Left lung (tissue), 10 donors: ENCODE data around the gene TRAPPC14. TPM values are rescaled to one million over a fixed set of nuclear protein-coding genes. Genes with fewer than 3 reads are reported as not detected.
"Not testable (repeated sequence)": the region's sequence is repeated elsewhere in the genome, so short reads cannot be mapped to it uniquely, and the experiment has no call there.

Experiments used
- ATAC-seq: fragments of 200-7000 bp; cut with Tn5 transposase; one replicate; pipeline ENCODE4 v1.9.1; 2020; ENCODE audit warnings: moderate library complexity
- DNase-seq, 4 donors: peaks; one replicate each; pipeline ENCODE4 v3.0.0-alpha.2; 2013 to 2020
- H3K27ac ChIP-seq, 2 donors: fragments of 200-600 bp; sonication (generic) in 1 of 2; one replicate each; pipeline versions ENCODE4 v1.5.0 to v1.8.0; 2020 to 2021
- H3K27me3 ChIP-seq, 2 donors: fragments of 200-600 bp; sonication (generic) in 1 of 2; one replicate each; pipeline versions ENCODE4 v1.5.0 to v1.8.0; 2020 to 2021
- H3K36me3 ChIP-seq, 2 donors: fragments of 200-600 bp; sonication (generic) in 1 of 2; one replicate each; pipeline versions ENCODE4 v1.5.0 to v1.8.0; 2020 to 2021
- H3K4me1 ChIP-seq, 2 donors: fragments of 200-600 bp; one replicate each; pipeline ENCODE4 v1.8.0; 2021
- H3K4me3 ChIP-seq, 2 donors: fragments of 200-600 bp; sonication (generic) in 1 of 2; one replicate each; pipeline versions ENCODE4 v1.5.0 to v1.8.0; 2020 to 2021; ENCODE audit warnings: mild to moderate bottlenecking in 1 of 2
- H3K9me3 ChIP-seq, 2 donors: fragments of 200-600 bp; sonication (generic) in 1 of 2; one replicate each; pipeline versions ENCODE4 v1.5.0 to v1.8.0; 2020 to 2021
- intact Hi-C, 2 donors: fragments of 100-400 bp; cut with DNase I; formaldehyde crosslinking; loops; one replicate each; pipeline versions ENCODE4 v1.11.2 to v1.14.2; 2022
- polyA plus RNA-seq, 6 donors: library from polyadenylated mRNA; unstranded; fragments of 120-200 nt; gene quantifications; one replicate each; pipeline ENCODE4 v1.2.1, GENCODE V29; 2013; ENCODE audit not compliant: insufficient read length in 6 of 6
- total RNA-seq, 2 donors: library from RNA; stranded (reverse); fragmentation: NEBNext Ultra II Directional; extraction: Animal tissue kit (Norgen Biotek cat#: 25700); gene quantifications; one replicate each; pipeline ENCODE4 v1.2.1, GENCODE V29; 2021
- TF ChIP-seq, protein P1 (sequence below), 2 donors: fragments of 200-600 bp; sonication (generic) in 1 of 2; IDR thresholded peaks; one replicate each; pipeline versions ENCODE4 v1.5.0 to v1.8.0; 2021; ENCODE audit warnings: antibody characterized with exemption in 2 of 2
- donor health status: DM: no; HTN: yes; CAD: no.
- donor health status: DM: no; HTN: no; CAD: no.

Gene TRAPPC14
- total and polyA plus RNA-seq, 8 donors = 16.0 to 30.1 (median 19.5) TPM

DNA sequence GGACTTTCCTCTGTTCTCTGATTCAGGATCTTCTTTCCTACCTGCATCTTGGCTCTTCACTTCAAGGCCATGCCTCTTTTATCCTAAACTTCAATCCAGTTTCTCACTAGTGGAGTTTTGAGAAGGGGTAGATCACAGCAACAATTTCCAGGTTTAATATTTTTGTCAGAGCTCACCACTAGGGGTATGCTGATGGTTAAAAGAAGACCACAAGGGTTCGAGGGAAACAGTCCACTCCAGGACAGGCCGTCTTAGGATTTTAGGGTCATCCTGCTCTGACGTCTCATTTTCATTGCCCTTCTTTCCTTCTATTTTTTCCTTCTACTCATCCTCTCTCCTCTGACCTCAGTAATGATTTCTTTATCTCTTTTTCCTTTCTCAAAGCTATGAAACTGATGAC is 30.5 kb upstream of the TRAPPC14 start:
- TF ChIP-seq, protein P1, sequence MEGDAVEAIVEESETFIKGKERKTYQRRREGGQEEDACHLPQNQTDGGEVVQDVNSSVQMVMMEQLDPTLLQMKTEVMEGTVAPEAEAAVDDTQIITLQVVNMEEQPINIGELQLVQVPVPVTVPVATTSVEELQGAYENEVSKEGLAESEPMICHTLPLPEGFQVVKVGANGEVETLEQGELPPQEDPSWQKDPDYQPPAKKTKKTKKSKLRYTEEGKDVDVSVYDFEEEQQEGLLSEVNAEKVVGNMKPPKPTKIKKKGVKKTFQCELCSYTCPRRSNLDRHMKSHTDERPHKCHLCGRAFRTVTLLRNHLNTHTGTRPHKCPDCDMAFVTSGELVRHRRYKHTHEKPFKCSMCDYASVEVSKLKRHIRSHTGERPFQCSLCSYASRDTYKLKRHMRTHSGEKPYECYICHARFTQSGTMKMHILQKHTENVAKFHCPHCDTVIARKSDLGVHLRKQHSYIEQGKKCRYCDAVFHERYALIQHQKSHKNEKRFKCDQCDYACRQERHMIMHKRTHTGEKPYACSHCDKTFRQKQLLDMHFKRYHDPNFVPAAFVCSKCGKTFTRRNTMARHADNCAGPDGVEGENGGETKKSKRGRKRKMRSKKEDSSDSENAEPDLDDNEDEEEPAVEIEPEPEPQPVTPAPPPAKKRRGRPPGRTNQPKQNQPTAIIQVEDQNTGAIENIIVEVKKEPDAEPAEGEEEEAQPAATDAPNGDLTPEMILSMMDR (IDR thresholded peaks at IDR 0.05) = no peak
- ATAC-seq (no peak), DNase-seq (no peak)
- H3K27ac ChIP-seq = no peak overlapping the region
- no peak overlapping the region for H3K4me3 ChIP-seq
- H3K9me3 ChIP-seq = no peaks in the 10 kb centered on the region
- H3K36me3 ChIP-seq = no peaks in the 10 kb centered on the region
- intact Hi-C loops = no loop called here
- peaks cover 0 to 18% of the 10 kb centered on the region in 2 donors for H3K4me1 ChIP-seq
- no peaks in the 10 kb centered on the region for H3K27me3 ChIP-seq

DNA sequence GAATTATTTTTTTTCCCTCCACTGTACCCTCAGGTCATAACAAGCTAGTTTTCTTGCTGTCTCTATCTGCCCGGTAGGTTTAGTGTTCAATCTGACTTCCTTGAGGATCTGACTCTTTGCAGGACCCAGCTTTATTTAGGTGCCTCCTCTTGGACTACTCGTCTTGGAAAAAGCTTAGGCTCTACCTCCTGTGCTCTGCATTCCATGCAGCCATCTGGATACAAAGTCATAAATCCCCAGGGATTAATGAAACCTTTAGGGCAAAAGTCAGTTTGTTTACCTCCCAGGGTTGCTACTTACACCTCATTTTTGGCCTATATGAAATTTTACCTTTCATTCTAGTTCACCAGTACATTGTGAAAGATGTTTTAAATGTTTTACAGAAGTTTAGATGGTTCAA is 27.2 kb upstream of the TRAPPC14 start:
- intact Hi-C loops = no loop called here
- H3K4me3 ChIP-seq = no peak overlapping the region
- no peak overlapping the region for H3K27ac ChIP-seq
- ATAC-seq (no peak), DNase-seq (no peak)
- H3K27me3 ChIP-seq = peaks cover 0 to 5% of the 10 kb centered on the region in 2 donors
- TF ChIP-seq, protein P1 (IDR thresholded peaks at IDR 0.05) = no peak
- no peaks in the 10 kb centered on the region for H3K9me3 ChIP-seq
- peaks cover 0 to 8% of the 10 kb centered on the region in 2 donors for H3K4me1 ChIP-seq
- H3K36me3 ChIP-seq = no peaks in the 10 kb centered on the region

DNA sequence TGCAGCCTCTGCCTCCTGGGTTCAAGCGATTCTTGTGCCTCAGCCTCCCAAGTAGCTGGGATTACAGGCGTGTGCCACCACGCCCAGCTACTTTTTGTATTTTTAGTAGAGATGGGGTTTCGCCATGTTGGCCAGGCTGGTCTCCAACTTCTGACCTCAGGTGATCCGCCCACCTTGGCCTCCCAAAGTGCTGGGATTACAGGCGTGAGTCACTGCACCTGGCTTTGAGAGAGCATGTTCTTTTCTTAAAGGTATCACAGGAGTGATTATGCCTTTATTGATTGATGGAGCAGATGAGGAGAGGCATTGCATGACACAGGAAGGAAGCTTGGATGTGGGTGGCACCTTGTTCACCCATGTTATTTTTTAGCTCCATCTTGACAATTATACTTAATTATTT is 24.6 kb upstream of the TRAPPC14 start:
- H3K9me3 ChIP-seq, H3K4me3 ChIP-seq, H3K27ac ChIP-seq, H3K36me3 ChIP-seq, intact Hi-C loops, H3K4me1 ChIP-seq, ATAC-seq, DNase-seq: not testable (repeated sequence)
- peaks cover 0 to 11% of the 10 kb centered on the region in 2 donors for H3K27me3 ChIP-seq

DNA sequence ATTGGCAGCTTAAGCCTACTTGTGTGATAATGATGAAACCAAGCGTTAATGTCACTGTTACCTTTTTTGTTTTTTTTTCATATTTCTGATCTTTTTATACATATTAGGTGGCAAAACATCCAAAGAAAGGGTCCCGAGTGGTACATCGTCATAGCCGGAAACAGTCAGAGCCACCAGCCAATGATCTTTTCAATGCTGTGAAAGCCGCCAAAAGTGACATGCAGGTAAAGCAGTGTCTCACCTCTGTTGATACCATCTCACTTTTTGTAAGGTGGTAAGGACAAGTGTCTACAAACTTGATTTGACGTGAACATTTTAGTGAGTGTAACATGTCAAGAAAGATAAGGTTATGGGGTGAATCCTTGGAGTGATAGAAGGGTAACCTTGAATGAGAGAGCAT is 24.1 kb upstream of the TRAPPC14 start:
- ATAC-seq, intact Hi-C loops, H3K9me3 ChIP-seq: not testable (repeated sequence)

DNA sequence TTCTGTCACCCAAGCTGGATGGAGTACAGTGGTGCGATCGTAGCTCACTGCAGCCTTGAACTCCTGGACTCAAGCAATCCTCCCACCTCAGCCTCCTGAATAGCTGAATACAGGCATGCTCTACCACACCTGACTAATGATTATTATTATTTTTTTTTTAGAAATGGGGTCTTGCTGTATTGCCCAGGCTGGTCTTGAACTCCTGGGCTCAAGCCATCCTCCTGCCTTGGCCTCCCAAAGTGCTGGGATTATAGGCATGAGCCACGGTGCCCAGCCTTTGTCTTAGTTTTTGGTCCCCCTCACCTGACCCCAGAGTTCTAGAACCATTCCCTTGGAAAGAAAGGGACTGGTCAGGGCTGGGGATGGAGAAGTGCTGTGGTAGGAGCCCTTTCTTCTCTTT is 21.6 kb upstream of the TRAPPC14 start:
- Histone ChIP-seq H3K27me3 (peaks cover 0 to 11% of the 10 kb centered on the region in 2 donors), H3K4me1 (peaks cover 0 to 14% of the 10 kb centered on the region in 2 donors)
- ATAC-seq, H3K36me3 ChIP-seq, intact Hi-C loops, DNase-seq, H3K4me3 ChIP-seq, H3K9me3 ChIP-seq, H3K27ac ChIP-seq: not testable (repeated sequence)

More for the DNA sequence above, 24.1 kb upstream of the TRAPPC14 start:
- H3K4me3 ChIP-seq, H3K4me1 ChIP-seq, H3K27ac ChIP-seq, H3K36me3 ChIP-seq, DNase-seq: not testable (repeated sequence)
- H3K27me3 ChIP-seq = peaks cover 0 to 11% of the 10 kb centered on the region in 2 donors

DNA sequence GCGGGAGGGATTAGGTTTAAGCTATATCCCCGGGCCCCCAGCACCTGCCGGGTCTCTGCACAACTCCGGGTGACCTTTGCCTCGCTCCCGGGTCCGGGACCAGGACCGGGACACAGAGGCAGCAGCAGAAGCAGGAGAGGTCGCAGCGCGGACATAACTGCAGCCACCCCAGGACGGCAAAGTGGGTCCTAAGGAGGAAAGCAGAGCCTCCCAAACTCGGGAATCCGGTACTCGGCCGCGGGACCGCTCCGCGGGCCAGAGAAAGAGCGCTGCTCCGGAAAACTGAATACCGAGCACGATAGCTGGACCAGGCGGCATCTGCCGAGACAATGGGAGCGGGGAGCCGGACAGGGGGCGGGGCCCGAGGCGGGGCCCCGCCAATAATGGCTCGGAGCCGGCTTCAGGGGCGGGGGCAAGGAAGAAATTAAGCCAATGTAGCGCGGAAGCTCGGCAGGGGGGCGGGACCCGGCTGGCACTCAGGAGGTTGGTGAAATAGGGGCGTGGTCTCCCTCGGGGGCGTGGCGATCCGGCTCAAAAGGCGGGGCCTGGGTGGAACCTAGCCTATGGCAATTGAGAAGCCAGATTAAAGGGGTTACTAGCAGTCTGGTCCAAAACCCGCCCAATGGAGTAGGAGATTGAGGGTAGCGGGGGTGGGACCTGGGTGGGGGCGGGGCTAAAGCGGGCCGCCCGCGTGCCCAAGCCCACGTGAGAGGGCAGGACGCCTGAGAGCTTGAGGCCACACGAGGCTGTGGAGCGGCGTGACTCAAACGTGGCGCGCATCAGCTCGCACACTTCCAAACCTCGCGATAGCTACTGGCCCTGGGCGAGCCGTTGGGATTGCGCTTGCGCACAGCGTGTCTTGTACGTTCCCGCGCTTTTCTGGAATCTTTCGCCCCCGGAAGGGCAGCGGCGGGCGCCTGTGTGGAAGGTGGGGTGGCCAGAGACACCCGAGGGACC is 18.8 kb upstream of the TRAPPC14 start, which contains the start of the genes GPC2 and STAG3:
TSS of gene GPC2 (minus strand) at position 337 of the 957 bp plus-strand sequence. CDS start at position 155, 182 bp downstream.
TSS of gene STAG3 (plus strand) at position 874 of the 957 bp plus-strand sequence. CDS start 2,639 bp downstream, outside the sequence.
- intact Hi-C loops = no loop called here
- peaks cover 0 to 22% of the 10 kb centered on the region in 2 donors for H3K27me3 ChIP-seq
- peak; percentile 98 for ATAC-seq

More for the DNA sequence above, 18.8 kb upstream of the TRAPPC14 start, which contains the start of the genes GPC2 and STAG3:
- peak; percentile 84 to 98 (median 96) for DNase-seq
- peak within 1 kb of the TSS; percentile 48 to 50 for H3K4me3 ChIP-seq
- H3K36me3 ChIP-seq = no peaks in the 10 kb centered on the region
- H3K4me1 ChIP-seq = peaks cover 0 to 14% of the 10 kb centered on the region in 2 donors
- TF ChIP-seq, protein P1 (IDR thresholded peaks at IDR 0.05) = no peak
- peaks cover 0 to 6% of the 10 kb centered on the region in 2 donors for H3K9me3 ChIP-seq
- no peak within 1 kb of the TSS for H3K27ac ChIP-seq
